ENCODE measurements around the gene FAM20C. TPM values are rescaled to one million over a fixed set of nuclear protein-coding genes. Genes with fewer than 3 reads are reported as not detected.

FAM20C gene
- total RNA-seq, 1 experiment from 2014 or later, result 87.9 TPM

- POLR2A ChIA-PET (ENCODE audit: unreplicated experiment), result no interaction called here
- Histone ChIP-seq H4K20me1 (ENCODE audit: low read length) (no peaks in the 10 kb centered on the region), H3K27me3 (ENCODE audit: low read length) (no peaks in the 10 kb centered on the region; the same call in 1 of the 2 replicates), H3K79me2 (ENCODE audit: low read length) (no peaks in the 10 kb centered on the region), H3K36me3 (ENCODE audit: low read depth, low read length) (no peaks in the 10 kb centered on the region), H2AFZ (ENCODE audit: low read length) (no peak overlapping the region), H3K27ac (ENCODE audit: low read length) (no peak overlapping the region), H3K9me2 (replicated peaks; ENCODE audit: low read length) (no peaks in the 10 kb centered on the region), H3K4me3 (ENCODE audit: low read length) (no peak overlapping the region), H3F3A (ENCODE audit: low read length, unreplicated experiment) (no peaks in the 10 kb centered on the region), H3K4me1 (ENCODE audit: insufficient read depth, low read length) (0 out of 2 replicates have a peak, but pooled peaks cover 5% of the 10 kb centered on the region), H3K4me2 (ENCODE audit: low read length) (no peak overlapping the region), H3K9me3 (ENCODE audit: low read length) (no peaks in the 10 kb centered on the region), H3K9ac (ENCODE audit: low read length) (no peak overlapping the region)
- no peak for DNase-seq
- no peak for ATAC-seq
- BruUV-seq (replicated peaks), result no TSS peak
- intact Hi-C loops (cut with micrococcal nuclease), result no loop called here
- CTCF ChIA-PET, result no interaction called here
- no peak for TF ChIP-seq CTCF (conservative IDR thresholded peaks at IDR 0.05; ENCODE audit: low read depth, low read length)
- no peak for TF ChIP-seq EZH2 (IDR thresholded peaks at IDR 0.05; ENCODE audit: low read length, unreplicated experiment)
- no peak for TF ChIP-seq EZH2phosphoT487 (IDR thresholded peaks at IDR 0.05; ENCODE audit: borderline replicate concordance, low read length)
Observed at GRCh38 chr7:169276-170172, 22.8 kb upstream of the FAM20C start.

GRCh38 chr7:170551-171363 is 21.6 kb upstream of the FAM20C start:
- no peaks in the 10 kb centered on the region; the same call in 1 of the 2 replicates for H3K27me3 ChIP-seq (ENCODE audit: low read length)
- H2AFZ ChIP-seq (ENCODE audit: low read length), result no peak overlapping the region
- H3K9me3 ChIP-seq (ENCODE audit: low read length), result no peaks in the 10 kb centered on the region
- no TSS peak for BruUV-seq (replicated peaks)
- ATAC-seq (no peak), DNase-seq (no peak)
- intact Hi-C loops (cut with micrococcal nuclease), result no loop called here
- H4K20me1 ChIP-seq (ENCODE audit: low read length), result no peaks in the 10 kb centered on the region
- no peaks in the 10 kb centered on the region for H3K4me1 ChIP-seq (ENCODE audit: insufficient read depth, low read length)
- H3K4me2 ChIP-seq (ENCODE audit: low read length), result no peak overlapping the region
- POLR2A ChIA-PET (ENCODE audit: unreplicated experiment), result no interaction called here
- TF ChIP-seq CTCF (conservative IDR thresholded peaks at IDR 0.05; ENCODE audit: low read depth, low read length) (no peak), EZH2phosphoT487 (IDR thresholded peaks at IDR 0.05; ENCODE audit: borderline replicate concordance, low read length) (no peak), EZH2 (IDR thresholded peaks at IDR 0.05; ENCODE audit: low read length, unreplicated experiment) (no peak)
- H3K4me3 ChIP-seq (ENCODE audit: low read length), result no peak overlapping the region
- H3K79me2 ChIP-seq (ENCODE audit: low read length), result no peaks in the 10 kb centered on the region
- no peaks in the 10 kb centered on the region for H3K36me3 ChIP-seq (ENCODE audit: low read depth, low read length)
- H3K27ac ChIP-seq (ENCODE audit: low read length), result no peak overlapping the region
- no peak overlapping the region for H3K9ac ChIP-seq (ENCODE audit: low read length)
- H3F3A ChIP-seq (ENCODE audit: low read length, unreplicated experiment), result no peaks in the 10 kb centered on the region
- CTCF ChIA-PET, result no interaction called here
- no peaks in the 10 kb centered on the region for H3K9me2 ChIP-seq (replicated peaks; ENCODE audit: low read length)

Data from PC-3 (cell line).